Measurements from ENCODE around the gene MAL. TPM values are rescaled to one million over a fixed set of nuclear protein-coding genes. Genes with fewer than 3 reads are reported as not detected.

Gene MAL
- total RNA-seq, 1 donor from 2014 or later: not detected

GRCh38 chr2:95046371-95047112, 21.0 kb downstream of the MAL start:
- DNase-seq (no peak), ATAC-seq (ENCODE audit: low read depth) (no peak)
- no peak for TF ChIP-seq CTCF (IDR thresholded peaks at IDR 0.05)
- Mint-ChIP-seq H3K27ac (no peak overlapping the region), H3K27me3 (peaks cover 9% of the 10 kb centered on the region), H3K4me1 (no peaks in the 10 kb centered on the region), H3K4me3 (no peak overlapping the region), H3K9me3 (no peaks in the 10 kb centered on the region), H3K36me3 (ENCODE audit: low read depth) (no peaks in the 10 kb centered on the region)
- ChIA-PET POLR2A (no interaction called here), CTCF (no interaction called here)
- intact Hi-C loops (cut with micrococcal nuclease): no loop called here

- CTCF ChIA-PET: no interaction called here
- H3K27me3 Mint-ChIP-seq: peaks cover 9% of the 10 kb centered on the region
Measured at GRCh38 chr2:95047629-95048510, 22.4 kb downstream of the MAL start.

GRCh38 chr2:95048825-95049682, 23.5 kb downstream of the MAL start:
- DNase-seq: no peak
- intact Hi-C loops (cut with micrococcal nuclease): no loop called here
- Mint-ChIP-seq H3K27ac (no peak overlapping the region), H3K9me3 (no peaks in the 10 kb centered on the region), H3K4me1 (peaks cover 2% of the 10 kb centered on the region), H3K27me3 (peaks cover 10% of the 10 kb centered on the region), H3K4me3 (no peak overlapping the region), H3K36me3 (ENCODE audit: low read depth) (no peaks in the 10 kb centered on the region)
- ChIA-PET CTCF (no interaction called here), POLR2A (no interaction called here)
- TF ChIP-seq CTCF (IDR thresholded peaks at IDR 0.05): no peak
- ATAC-seq (ENCODE audit: low read depth): no peak

More at GRCh38 chr2:95047629-95048510, 22.4 kb downstream of the MAL start:
- Mint-ChIP-seq H3K4me1 (no peaks in the 10 kb centered on the region), H3K9me3 (no peaks in the 10 kb centered on the region), H3K36me3 (ENCODE audit: low read depth) (no peaks in the 10 kb centered on the region), H3K27ac (no peak overlapping the region), H3K4me3 (no peak overlapping the region)
- ATAC-seq (ENCODE audit: low read depth) (no peak), DNase-seq (no peak)
- no peak for TF ChIP-seq CTCF (IDR thresholded peaks at IDR 0.05)
- intact Hi-C loops (cut with micrococcal nuclease): no loop called here
- POLR2A ChIA-PET: no interaction called here

GRCh38 chr2:95049683-95049955, 24.1 kb downstream of the MAL start:
- TF ChIP-seq CTCF (IDR thresholded peaks at IDR 0.05): no peak
- intact Hi-C loops (cut with micrococcal nuclease): no loop called here
- Mint-ChIP-seq H3K4me3 (no peak overlapping the region), H3K9me3 (no peaks in the 10 kb centered on the region), H3K4me1 (peaks cover 2% of the 10 kb centered on the region), H3K27me3 (peaks cover 11% of the 10 kb centered on the region), H3K36me3 (ENCODE audit: low read depth) (no peaks in the 10 kb centered on the region), H3K27ac (no peak overlapping the region)
- DNase-seq: no peak
- ChIA-PET CTCF (no interaction called here), POLR2A (no interaction called here)
- ATAC-seq (ENCODE audit: low read depth): no peak

- DNase-seq (no peak), ATAC-seq (ENCODE audit: low read depth) (no peak)
- H3K9me3 Mint-ChIP-seq: no peaks in the 10 kb centered on the region
- ChIA-PET POLR2A (no interaction called here), CTCF (no interaction called here)
- H3K4me3 Mint-ChIP-seq: no peak overlapping the region
- no peak for TF ChIP-seq CTCF (IDR thresholded peaks at IDR 0.05)
- peaks cover 2% of the 10 kb centered on the region for H3K4me1 Mint-ChIP-seq
- no peak overlapping the region for H3K27ac Mint-ChIP-seq
- H3K36me3 Mint-ChIP-seq (ENCODE audit: low read depth): no peaks in the 10 kb centered on the region
- intact Hi-C loops (cut with micrococcal nuclease): no loop called here
- H3K27me3 Mint-ChIP-seq: peaks cover 11% of the 10 kb centered on the region
Measured at GRCh38 chr2:95049961-95050360, 24.5 kb downstream of the MAL start.

All from activated B cell treated with CpG ODN at 0.5 μM for 24 hours (primary cell).